IMR-90 (cell line): Measurements from ENCODE around the gene KCNF1. TPM values are rescaled to one million over a fixed set of nuclear protein-coding genes. Genes with fewer than 3 reads are reported as not detected.

Experiments used
- ATAC-seq: fragments of 200-7000 bp; cut with Tn5 transposase; 2 replicates; pipeline ENCODE4 v1.9.1; 2020; ENCODE audit warnings: low read depth, mild to moderate bottlenecking, moderate library complexity
- BruUV-seq: library from RNA; stranded (reverse); fragments of 400-500 nt; replicated peaks from 2 replicates; lab custom pipeline; 2021; lab: Mats Ljungman, UMichigan
- CTCF ChIA-PET: fragments of 300-600 bp; formaldehyde crosslinking; extraction: SDS; loops from one replicate; lab custom pipeline; 2021; ENCODE audit warnings: antibody characterized with exemption; lab: Yijun Ruan, JAX
- POLR2A ChIA-PET: fragments of 300-600 bp; sonication (Branson Sonifier 250); formaldehyde crosslinking; loops from one replicate; lab custom pipeline; 2022; ENCODE audit warnings: antibody characterized with exemption; ENCODE audit not compliant: unreplicated experiment; lab: Charles Lee
- DNase-seq: peaks from one replicate; pipeline ENCODE4 v3.0.0; 2013
- H2AFZ ChIP-seq: replicated peaks from 2 replicates; pipeline ENCODE3; 2013; ENCODE audit warnings: low read length, mild to moderate bottlenecking; ENCODE audit not compliant: poor library complexity
- H2AK5ac ChIP-seq: 2 replicates; pipeline ENCODE4 v1.6.1; 2013; ENCODE audit warnings: low read depth, low read length, inconsistent platforms
- H2AK9ac ChIP-seq: replicated peaks from 2 replicates; pipeline ENCODE3; 2013; ENCODE audit warnings: mild to moderate bottlenecking, low read depth, low read length, moderate library complexity; ENCODE audit not compliant: poor library complexity
- H2BK120ac ChIP-seq: 2 replicates; pipeline ENCODE4 v1.6.1; 2013; ENCODE audit warnings: low read depth, low read length, inconsistent platforms
- H2BK15ac ChIP-seq: 3 replicates; pipeline ENCODE4 v1.6.1; 2013; ENCODE audit warnings: low read depth, low read length, inconsistent platforms
- H2BK20ac ChIP-seq: 2 replicates; pipeline ENCODE4 v1.6.1; 2013; ENCODE audit warnings: low read depth, mild to moderate bottlenecking, inconsistent platforms, low read length, moderate library complexity
- H2BK5ac ChIP-seq: 2 replicates; pipeline ENCODE4 v1.6.1; 2013; ENCODE audit warnings: mild to moderate bottlenecking, low read depth, low read length, inconsistent platforms; ENCODE audit not compliant: poor library complexity, severe bottlenecking
- H3K14ac ChIP-seq: replicated peaks from 2 replicates; pipeline ENCODE4 v1.6.1; 2013; ENCODE audit warnings: low read depth, low read length, inconsistent platforms
- H3K18ac ChIP-seq: 2 replicates; pipeline ENCODE4 v1.6.1; 2013; ENCODE audit warnings: low read depth, low read length, control low read depth
- H3K23ac ChIP-seq: 2 replicates; pipeline ENCODE4 v1.6.1; 2013; ENCODE audit warnings: low read depth, low read length, inconsistent platforms
- H3K27ac ChIP-seq: 2 replicates; pipeline ENCODE4 v1.5.1; 2013; ENCODE audit warnings: mild to moderate bottlenecking, control low read depth, low read length; ENCODE audit not compliant: insufficient read depth
- H3K27me3 ChIP-seq: 2 replicates; pipeline ENCODE4 v1.6.1; 2013; ENCODE audit warnings: low read length; ENCODE audit not compliant: control insufficient read depth, insufficient read depth
- H3K36me3 ChIP-seq: 2 replicates; pipeline ENCODE4 v1.6.1; 2013; ENCODE audit warnings: low read length, mixed read lengths; ENCODE audit not compliant: control insufficient read depth, insufficient read depth
- H3K4ac ChIP-seq: 2 replicates; pipeline ENCODE4 v1.6.1; 2013; ENCODE audit warnings: low read depth, low read length, inconsistent platforms
- H3K4me1 ChIP-seq: 2 replicates; pipeline ENCODE4 v1.6.1; 2013; ENCODE audit warnings: low read length, mixed read lengths; ENCODE audit not compliant: control insufficient read depth, insufficient read depth
- H3K4me2 ChIP-seq: 2 replicates; pipeline ENCODE4 v1.6.1; 2013; ENCODE audit warnings: low read depth, mild to moderate bottlenecking, control low read depth, low read length, moderate library complexity
- H3K4me3 ChIP-seq: 2 replicates; pipeline ENCODE4 v1.5.1; 2013; ENCODE audit warnings: low read depth, mild to moderate bottlenecking, control low read depth, low read length, moderate library complexity; ENCODE audit not compliant: insufficient read depth
- H3K56ac ChIP-seq: 2 replicates; pipeline ENCODE4 v1.6.1; 2013; ENCODE audit warnings: low read length, inconsistent platforms; ENCODE audit not compliant: insufficient read depth; ENCODE audit errors: extremely low read depth
- H3K79me1 ChIP-seq, 2 experiments: 2 replicates each; pipeline ENCODE4 v1.6.1; 2013; ENCODE audit warnings: low read length in 2 of 2, inconsistent platforms in 1 of 2, low read depth in 1 of 2
- H3K9ac ChIP-seq: 2 replicates; pipeline ENCODE4 v1.6.1; 2013; ENCODE audit warnings: low read depth, low read length, control low read depth
- H3K9me1 ChIP-seq: 2 replicates; pipeline ENCODE4 v1.6.1; 2013; ENCODE audit warnings: low read length, inconsistent platforms; ENCODE audit not compliant: insufficient read depth
- H3K9me3 ChIP-seq: 2 replicates; pipeline ENCODE4 v1.6.1; 2013; ENCODE audit warnings: low read length; ENCODE audit not compliant: control insufficient read depth, insufficient read depth
- H4K20me1 ChIP-seq: 2 replicates; pipeline ENCODE4 v1.6.1; 2013; ENCODE audit warnings: low read length, inconsistent platforms; ENCODE audit not compliant: insufficient read depth
- H4K5ac ChIP-seq: 2 replicates; pipeline ENCODE4 v1.6.1; 2013; ENCODE audit warnings: mild to moderate bottlenecking, low read depth, low read length, control low read depth
- H4K8ac ChIP-seq, 2 experiments: 2 replicates each; pipeline ENCODE4 v1.6.1; 2013; ENCODE audit warnings: low read depth in 2 of 2, low read length in 2 of 2, control low read depth in 1 of 2, inconsistent platforms in 1 of 2
- H4K91ac ChIP-seq: 2 replicates; pipeline ENCODE4 v1.6.1; 2013; ENCODE audit warnings: low read depth, low read length, inconsistent platforms; ENCODE audit not compliant: insufficient read depth
- NFE2L2 ChIP-seq: fragments of 150-350 bp; IDR thresholded peaks from 2 replicates; pipeline ENCODE4 v1.6.1; 2016; ENCODE audit warnings: low read depth, mild to moderate bottlenecking, low read length
- POLR2A ChIP-seq: IDR thresholded peaks from 2 replicates; pipeline ENCODE4 v1.6.1; 2012; ENCODE audit warnings: mild to moderate bottlenecking, low read depth, low read length
- WGBS, 2 experiments: methylation state at CpG; one replicate each; pipeline versions ENCODE4 v1.1.5 to v1.1.7; 2013; ENCODE audit warnings: missing lambda C conversion rate in 2 of 2; ENCODE audit not compliant: insufficient read length in 1 of 2; ENCODE audit errors: extremely low coverage in 2 of 2; 5-methylcytosine and 5-hydroxymethylcytosine counted together
- dilution Hi-C: fragments of 300-500 bp; cut with HindIII; formaldehyde crosslinking; loops from one replicate; pipeline ENCODE4 v1.14.3; 2018; ENCODE audit warnings: low sequenced_read_pairs; ENCODE audit not compliant: unreplicated experiment
- in situ Hi-C: fragments of 300-500 bp; cut with MboI; formaldehyde crosslinking; loops from 3 replicates; pipeline ENCODE4 v1.14.3; 2019; ENCODE audit warnings: low sequenced_read_pairs, inconsistent platforms, mixed read lengths
- intact Hi-C: fragments of 100-400 bp; cut with micrococcal nuclease; formaldehyde crosslinking; loops from 2 replicates; pipeline ENCODE4 v1.10.0; 2022
- polyA plus RNA-seq, 3 experiments: library from polyadenylated mRNA; depleted of rRNA; stranded (reverse); fragments of >200 nt; gene quantifications; 2 replicates each; pipeline ENCODE4 v1.2.3, GENCODE V29; 2012; ENCODE audit warnings: low replicate concordance in 1 of 3
- total RNA-seq: library from RNA; depleted of rRNA; stranded (reverse); fragments of >200 nt; gene quantifications from 2 replicates; pipeline ENCODE4 v1.2.3, GENCODE V29; 2012

The KCNF1 gene
- total and polyA plus RNA-seq, 2 of the 4 experiments (the other 2 are of a cell fraction), result 0.54 to 1.4 TPM

GRCh38 chr2:10917927-10918326 lies 6.2 kb downstream of the KCNF1 start:
- no peak overlapping the region for H2BK5ac ChIP-seq
- no peak for TF ChIP-seq POLR2A
- TF ChIP-seq NFE2L2, result no peak
- no peak overlapping the region for H3K14ac ChIP-seq
- no peak overlapping the region for H2BK20ac ChIP-seq
- no peak overlapping the region for H3K4ac ChIP-seq
- peaks cover 0 to 23% of the 10 kb centered on the region in 2 experiments; a peak in 2 of 4 replicates for H3K79me1 ChIP-seq
- dilution Hi-C loops (no loop called here), intact Hi-C loops (no loop called here), in situ Hi-C loops (no loop called here)
- no peak overlapping the region for H2BK15ac ChIP-seq
- POLR2A ChIA-PET, result no interaction called here
- no peak overlapping the region for H4K5ac ChIP-seq
- no peak overlapping the region for H3K18ac ChIP-seq
- no peak overlapping the region for H3K4me3 ChIP-seq
- H3K56ac ChIP-seq, result no peak overlapping the region
- peaks cover 8% of the 10 kb centered on the region for H3K4me1 ChIP-seq
- no peak overlapping the region for H3K4me2 ChIP-seq
- H3K27me3 ChIP-seq, result no peaks in the 10 kb centered on the region
- peaks cover 13% of the 10 kb centered on the region for H3K9me1 ChIP-seq
- ATAC-seq (no peak), DNase-seq (no peak)
- CTCF ChIA-PET, result no interaction called here
- no peak overlapping the region for H3K9ac ChIP-seq
- no peak overlapping the region for H3K23ac ChIP-seq
- H2BK120ac ChIP-seq, result no peak overlapping the region
- no peak overlapping the region for H4K8ac ChIP-seq
- no peak overlapping the region for H4K91ac ChIP-seq
- H2AFZ ChIP-seq, result no peak overlapping the region
- no peaks in the 10 kb centered on the region for H4K20me1 ChIP-seq
- no peaks in the 10 kb centered on the region for H3K9me3 ChIP-seq
- H2AK5ac ChIP-seq, result 0 out of 2 replicates have a peak overlapping the region, but pooled peaks have one; percentile 31
- H3K27ac ChIP-seq, result no peak overlapping the region
- no peaks in the 10 kb centered on the region for H3K36me3 ChIP-seq
- BruUV-seq, result no TSS peak
- 94% methylated on average over 4 of the region's 4 CpGs; no CpG with 5 or more reads in 1 of the 2 experiments for WGBS, 2 experiments
- no peak overlapping the region for H2AK9ac ChIP-seq
